ENCODE measurements around the gene TSPAN9.

Gene TSPAN9

GRCh38 chr12:3195337-3195736 lies 118.2 kb downstream of the TSPAN9 start:
- no peak for DNase-seq

- no peak for DNase-seq
Measured at GRCh38 chr12:3195859-3196483, 118.8 kb downstream of the TSPAN9 start.

GRCh38 chr12:3196488-3196887 lies 119.3 kb downstream of the TSPAN9 start:
- DNase-seq: no peak

- DNase-seq: no peak
Measured at GRCh38 chr12:3197131-3197818, 120.1 kb downstream of the TSPAN9 start.

- DNase-seq: no peak
Measured at GRCh38 chr12:3199551-3200031, 122.4 kb downstream of the TSPAN9 start.

- no peak for DNase-seq
Measured at GRCh38 chr12:3200032-3200617, 122.9 kb downstream of the TSPAN9 start.

GRCh38 chr12:3200814-3201233 lies 123.6 kb downstream of the TSPAN9 start:
- no peak for DNase-seq

- no peak for DNase-seq
Measured at GRCh38 chr12:3201339-3202051, 124.3 kb downstream of the TSPAN9 start.

- no peak for DNase-seq
Measured at GRCh38 chr12:3202096-3202495, 124.9 kb downstream of the TSPAN9 start.

- peak; percentile 60 for DNase-seq
Measured at GRCh38 chr12:3202734-3203446, 125.7 kb downstream of the TSPAN9 start.

GRCh38 chr12:3203713-3204112 lies 126.5 kb downstream of the TSPAN9 start:
- DNase-seq: no peak

GRCh38 chr12:3204143-3204542 lies 127.0 kb downstream of the TSPAN9 start:
- no peak for DNase-seq

GRCh38 chr12:3204730-3205531 lies 127.8 kb downstream of the TSPAN9 start:
- no peak for DNase-seq

- DNase-seq: no peak
Measured at GRCh38 chr12:3205742-3206519, 128.8 kb downstream of the TSPAN9 start.

- no peak for DNase-seq
Measured at GRCh38 chr12:3206536-3207072, 129.4 kb downstream of the TSPAN9 start.

GRCh38 chr12:3207175-3207574 lies 130.0 kb downstream of the TSPAN9 start:
- no peak for DNase-seq

GRCh38 chr12:3207858-3208257 lies 130.7 kb downstream of the TSPAN9 start:
- DNase-seq: no peak

GRCh38 chr12:3213188-3213587 lies 136.0 kb downstream of the TSPAN9 start:
- DNase-seq: no peak

- no peak for DNase-seq
Measured at GRCh38 chr12:3213768-3214167, 136.6 kb downstream of the TSPAN9 start.

- DNase-seq: no peak
Measured at GRCh38 chr12:3214526-3215365, 137.6 kb downstream of the TSPAN9 start.

Measured in CD4-positive, alpha-beta T cell treated with Interleukin-17A for 4 hours (primary cell).